ENCODE data around the gene LRTM2.

GRCh38 chr12:1838205-1838993, 18.0 kb downstream of the LRTM2 start:
- TF ChIP-seq CTCF (IDR thresholded peaks at IDR 0.05) = no peak
- TF ChIP-seq POLR2A (IDR thresholded peaks at IDR 0.05) = no peak

Measured in vagina (tissue), 2 donors.